SJSA1 (cell line): Measurements from ENCODE around the gene TEX261. TPM values are rescaled to one million over a fixed set of nuclear protein-coding genes. Genes with fewer than 3 reads are reported as not detected.
"Not testable (repeated sequence)": the region's sequence is repeated elsewhere in the genome, so short reads cannot be mapped to it uniquely, and the experiment has no call there.

Experiments used
- DNase-seq, 2 experiments: peaks; one replicate each; pipeline ENCODE4 v3.0.0-alpha.2; 2015 to 2020; ENCODE audit warnings: low spot score in 2 of 2, low read depth in 1 of 2
- H3K27ac ChIP-seq: fragments of 250-450 bp; sonication (Bioruptor Pico); 2 replicates; pipeline ENCODE4 v1.5.1; 2020; ENCODE audit warnings: mild to moderate bottlenecking, moderate library complexity
- H3K27me3 ChIP-seq: fragments of 250-450 bp; sonication (Bioruptor Pico); replicated peaks from 2 replicates; pipeline ENCODE4 v1.5.1; 2020; ENCODE audit warnings: mild to moderate bottlenecking, moderate library complexity
- H3K36me3 ChIP-seq: fragments of 250-450 bp; sonication (Bioruptor Pico); 2 replicates; pipeline ENCODE4 v1.5.1; 2020; ENCODE audit warnings: mild to moderate bottlenecking
- H3K4me1 ChIP-seq: fragments of 250-450 bp; sonication (Bioruptor Pico); replicated peaks from 2 replicates; pipeline ENCODE4 v1.6.1; 2021; ENCODE audit warnings: mild to moderate bottlenecking
- H3K4me3 ChIP-seq: fragments of 250-450 bp; sonication (Bioruptor Pico); 2 replicates; pipeline ENCODE4 v1.5.1; 2020; ENCODE audit warnings: mild to moderate bottlenecking
- H3K9me3 ChIP-seq: fragments of 250-450 bp; sonication (Bioruptor Pico); replicated peaks from 2 replicates; pipeline ENCODE4 v1.5.1; 2020; ENCODE audit warnings: mild to moderate bottlenecking
- total RNA-seq: library from RNA; depleted of rRNA; stranded (reverse); fragments of >200 nt; shearing (Covaris generic); gene quantifications from 2 replicates; pipeline ENCODE4 v1.2.3, GENCODE V29; 2014; rRNA removed

Gene TEX261
- 19.1 and 50.5 TPM in 2 replicates for total RNA-seq

DNA sequence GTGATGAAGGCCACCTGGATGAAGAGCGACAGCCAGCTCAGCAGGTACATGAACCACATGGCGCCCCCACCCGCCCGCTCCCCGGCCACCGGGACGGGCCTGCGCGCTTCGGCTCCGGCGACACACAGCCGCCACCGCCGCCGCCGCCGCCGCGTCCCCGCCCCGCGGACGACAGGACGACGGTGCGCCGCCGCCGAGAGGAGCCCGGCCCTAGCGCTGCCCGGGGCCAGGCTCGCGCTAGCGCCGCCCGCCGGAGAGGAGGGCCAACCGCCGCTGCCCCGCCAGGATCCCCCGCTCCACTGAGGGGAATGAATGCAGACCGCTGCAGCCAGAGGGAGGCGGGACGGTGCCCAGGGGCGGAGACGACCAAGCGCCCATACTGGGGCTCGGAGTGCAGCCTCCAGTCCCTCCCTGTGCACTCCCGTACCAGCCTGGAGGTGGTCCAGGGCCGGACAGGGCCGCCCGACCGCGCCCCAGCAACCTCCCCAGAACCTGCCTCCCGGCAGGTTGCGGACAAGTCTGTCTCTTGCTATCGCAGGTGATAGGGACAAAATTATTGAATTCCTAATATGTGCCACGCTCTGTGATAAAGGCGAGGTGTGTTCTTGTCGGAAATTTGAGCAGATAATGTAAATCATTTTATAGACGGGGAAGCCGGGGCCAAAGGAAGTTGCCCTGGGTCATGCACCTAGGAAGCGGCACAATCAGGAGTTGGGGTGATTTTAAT is at the start of gene TEX261:
TSS of gene TEX261 (minus strand) at position 175 of the 727 bp plus-strand sequence. CDS start at position 59, 116 bp downstream.
- Histone ChIP-seq H3K27me3 (no peaks in the 10 kb centered on the region), H3K27ac (peak within 1 kb of the TSS; percentile 25; the same call in 1 of the 2 replicates), H3K4me1 (peaks cover 20% of the 10 kb centered on the region), H3K9me3 (no peaks in the 10 kb centered on the region), H3K4me3 (peak within 1 kb of the TSS; percentile 88), H3K36me3 (peaks cover 6% of the 10 kb centered on the region)
- peak; percentile 89 to 91 for DNase-seq

DNA sequence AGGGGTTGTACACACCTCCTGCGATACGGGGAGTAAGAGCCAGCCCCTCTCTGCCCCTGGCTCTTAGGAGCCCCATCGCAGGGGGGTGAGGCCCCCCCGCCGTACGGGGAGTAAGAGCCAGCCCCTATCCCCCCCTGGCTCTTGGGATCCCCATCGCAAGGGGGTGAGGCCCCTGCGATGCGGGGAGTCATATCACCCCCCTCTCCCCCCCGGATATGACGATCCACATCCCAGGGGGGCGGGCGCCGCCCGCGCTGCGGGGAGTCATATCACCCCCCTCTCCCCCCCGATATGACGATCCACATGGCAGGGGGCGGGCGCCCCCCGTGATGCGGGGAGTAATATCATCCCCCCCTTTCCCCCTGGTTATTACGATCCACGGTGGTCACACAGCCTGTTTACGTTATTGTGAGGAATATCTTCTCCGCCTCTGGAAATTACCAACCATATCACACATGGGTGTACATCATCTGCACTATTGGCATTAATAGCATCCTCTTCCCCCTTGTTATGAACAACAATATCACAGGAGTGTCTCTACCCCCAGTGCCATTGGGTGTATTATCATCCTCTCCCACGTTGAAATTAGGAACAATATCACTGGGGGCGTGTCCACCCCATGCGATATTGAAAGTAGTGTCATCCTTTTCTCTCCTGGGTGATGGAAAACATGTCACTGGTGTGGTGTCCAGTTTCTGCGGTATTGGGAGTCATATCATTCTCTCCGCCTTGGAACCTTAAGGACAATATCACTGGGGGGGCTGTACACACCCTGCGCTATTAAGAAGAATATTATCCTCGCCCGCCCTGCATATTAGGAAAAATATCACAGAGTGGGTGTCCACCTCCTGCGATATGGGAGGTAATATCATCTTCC is 49.1 kb upstream of the TEX261 start:
- Histone ChIP-seq H3K4me3 (no peak overlapping the region), H3K27me3 (no peaks in the 10 kb centered on the region), H3K9me3 (no peaks in the 10 kb centered on the region), H3K4me1 (no peaks in the 10 kb centered on the region), H3K27ac (no peak overlapping the region), H3K36me3 (no peaks in the 10 kb centered on the region)
- no peak for DNase-seq

DNA sequence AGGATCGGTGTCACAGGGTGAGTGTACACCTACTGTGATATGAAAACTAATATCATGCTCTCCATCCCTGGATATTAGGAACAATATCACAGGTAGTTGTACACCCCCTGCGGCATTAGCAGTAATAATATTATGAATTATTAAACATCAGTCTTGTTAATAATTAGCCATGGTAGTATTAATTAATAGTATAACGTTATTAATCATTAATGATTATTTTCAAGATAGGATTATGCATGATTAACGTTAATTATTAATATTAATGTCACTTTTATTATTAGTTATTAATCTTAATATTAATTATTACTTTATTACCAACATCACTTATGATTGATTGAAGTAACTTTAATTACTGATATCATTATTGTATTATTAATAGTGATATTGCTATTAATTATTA is 47.6 kb upstream of the TEX261 start:
- H3K27ac ChIP-seq, result no peak overlapping the region
- no peak overlapping the region for H3K4me3 ChIP-seq
- no peaks in the 10 kb centered on the region for H3K9me3 ChIP-seq

DNA sequence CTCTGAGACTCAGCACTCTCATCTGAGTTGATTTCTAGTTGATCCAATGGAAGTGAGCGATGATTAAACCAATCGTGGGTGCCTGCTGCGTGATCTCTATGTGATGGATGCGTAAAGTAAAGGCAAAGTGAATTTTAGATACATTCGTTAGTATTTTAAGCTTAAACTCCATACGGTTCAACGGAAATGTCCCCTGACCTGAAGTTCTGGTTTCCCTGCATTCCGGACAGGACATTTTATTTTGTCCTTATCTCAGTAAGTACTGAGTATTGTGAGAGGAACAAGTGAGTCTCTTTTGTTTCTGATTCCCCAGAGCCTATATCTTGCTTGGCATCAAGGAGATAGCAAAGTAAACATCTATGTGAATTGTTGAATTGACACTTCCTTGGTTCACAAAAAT is 41.6 kb upstream of the TEX261 start:
- H3K36me3 ChIP-seq, DNase-seq, H3K4me3 ChIP-seq: not testable (repeated sequence)

More for the DNA sequence above, 47.6 kb upstream of the TEX261 start:
- no peak for DNase-seq
- H3K27me3 ChIP-seq, result no peaks in the 10 kb centered on the region
- H3K36me3 ChIP-seq, result no peaks in the 10 kb centered on the region
- no peaks in the 10 kb centered on the region for H3K4me1 ChIP-seq

DNA sequence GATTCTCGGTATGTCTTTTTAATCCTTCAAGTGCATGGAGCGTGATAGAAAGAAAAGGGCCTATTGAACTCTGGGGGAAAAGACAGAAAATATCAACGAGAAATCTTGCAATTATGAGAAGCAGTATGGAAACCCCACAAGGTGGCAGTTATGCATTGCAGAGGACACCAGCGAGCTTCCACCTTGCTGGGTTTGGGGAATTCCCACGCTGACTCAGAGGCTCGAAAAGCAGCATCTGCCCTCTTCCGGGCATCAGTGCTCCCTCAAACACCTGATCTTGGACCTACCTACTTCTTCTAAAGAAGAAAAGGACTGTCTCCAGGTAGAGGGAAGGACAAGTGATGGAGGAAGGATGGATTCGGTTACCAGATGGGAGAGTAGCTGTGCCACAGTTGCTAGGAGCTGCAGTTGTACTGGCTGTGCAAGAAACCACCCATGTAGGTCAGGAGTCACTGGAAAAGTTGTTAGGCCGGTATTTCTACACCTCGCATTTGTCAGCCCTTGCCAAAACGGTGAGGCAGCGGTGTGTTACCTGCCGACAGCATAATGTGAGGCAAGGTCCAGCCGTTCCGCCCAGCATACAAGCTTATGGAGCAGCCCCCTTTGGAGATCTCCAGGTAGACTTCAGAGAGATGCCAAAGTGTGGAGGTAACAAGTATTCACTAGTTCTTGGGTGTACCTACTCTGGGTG is 29.0 kb upstream of the TEX261 start:
- H3K27ac ChIP-seq, H3K4me3 ChIP-seq, DNase-seq, H3K9me3 ChIP-seq, H3K27me3 ChIP-seq, H3K4me1 ChIP-seq, H3K36me3 ChIP-seq: not testable (repeated sequence)

More for the DNA sequence above, 41.6 kb upstream of the TEX261 start:
- not testable (repeated sequence) for H3K27ac ChIP-seq, H3K4me1 ChIP-seq, H3K9me3 ChIP-seq, H3K27me3 ChIP-seq

DNA sequence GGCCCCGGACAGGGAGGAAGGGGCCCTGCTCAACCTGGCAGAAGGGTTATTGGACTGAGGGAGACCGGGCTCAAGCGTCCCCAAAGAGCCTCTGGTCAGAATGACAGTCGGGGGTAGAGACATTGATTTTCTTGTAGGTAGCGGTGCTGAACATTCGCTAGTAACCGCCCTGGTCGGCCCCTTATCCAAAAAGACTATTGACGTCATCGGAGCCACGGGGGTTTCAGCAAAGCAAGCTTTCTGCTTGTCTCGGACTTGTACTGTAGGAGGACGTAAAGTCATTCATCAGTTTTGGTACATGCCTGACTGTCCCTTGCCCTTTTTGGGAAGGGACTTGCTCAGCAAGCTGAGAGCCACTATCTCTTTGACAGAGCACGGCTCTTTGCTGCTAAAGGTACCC is 26.7 kb upstream of the TEX261 start:
- H3K27me3 ChIP-seq, H3K27ac ChIP-seq, DNase-seq, H3K36me3 ChIP-seq, H3K4me1 ChIP-seq, H3K4me3 ChIP-seq, H3K9me3 ChIP-seq: not testable (repeated sequence)

DNA sequence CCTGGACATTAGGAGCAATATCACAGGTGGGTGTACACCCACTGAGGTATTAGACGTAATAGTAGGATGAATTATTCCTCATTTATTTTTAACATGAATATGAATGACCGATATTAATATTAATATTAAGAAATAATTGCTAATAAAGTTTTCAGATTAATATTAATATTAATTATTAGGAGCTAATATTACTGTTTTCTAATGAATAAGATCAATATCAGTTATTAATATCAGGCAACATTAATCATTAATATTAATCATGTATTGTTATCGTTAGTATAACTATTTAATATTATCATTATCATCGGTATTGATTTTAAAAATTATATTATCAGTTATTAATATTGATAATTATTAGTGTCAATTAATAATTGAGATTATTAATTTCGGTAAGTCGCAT is 25.3 kb upstream of the TEX261 start:
- DNase-seq, H3K27ac ChIP-seq, H3K4me1 ChIP-seq, H3K36me3 ChIP-seq, H3K4me3 ChIP-seq, H3K9me3 ChIP-seq, H3K27me3 ChIP-seq: not testable (repeated sequence)

DNA sequence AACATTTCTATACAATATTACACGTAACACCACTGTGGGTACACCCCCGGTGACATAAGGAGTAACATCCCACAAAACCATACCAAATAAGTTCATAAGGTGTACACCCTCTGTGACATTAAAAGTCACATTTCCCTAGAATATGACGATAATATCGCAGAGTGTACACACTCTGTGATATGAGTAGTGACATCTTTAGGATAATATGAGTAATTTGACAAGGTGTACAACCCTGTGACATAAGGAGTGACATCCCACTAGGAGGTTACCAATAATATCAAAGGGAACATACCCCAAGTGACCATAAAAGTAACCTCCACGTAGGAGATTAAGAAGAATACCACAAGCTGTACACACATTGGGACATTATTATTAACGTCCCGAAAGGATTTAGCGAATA is 24.0 kb upstream of the TEX261 start:
- no peaks in the 10 kb centered on the region for H3K4me1 ChIP-seq
- no peak overlapping the region for H3K27ac ChIP-seq
- H3K36me3 ChIP-seq, result no peaks in the 10 kb centered on the region
- no peak for DNase-seq
- H3K9me3 ChIP-seq, result no peaks in the 10 kb centered on the region
- no peak overlapping the region for H3K4me3 ChIP-seq
- no peaks in the 10 kb centered on the region for H3K27me3 ChIP-seq

DNA sequence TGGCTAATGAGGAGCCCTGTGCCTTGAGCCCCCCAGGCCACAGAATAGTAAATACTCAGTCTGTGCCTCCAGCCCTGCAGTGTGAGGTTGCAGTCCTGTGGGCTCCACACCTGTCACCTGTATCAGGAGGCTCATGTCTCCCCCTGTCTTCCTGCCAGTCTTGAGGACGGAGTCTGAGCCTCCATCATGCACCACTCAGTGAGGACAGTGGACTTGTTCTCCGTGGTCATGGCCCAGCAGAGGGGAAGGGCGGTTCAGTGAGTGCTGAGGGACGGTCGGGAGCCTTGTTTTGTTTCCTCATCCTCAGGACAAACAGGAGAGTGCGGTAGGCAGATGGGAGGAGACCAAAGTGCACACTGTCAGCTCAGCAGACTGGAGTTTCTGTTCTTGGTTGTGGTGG is 17.1 kb upstream of the TEX261 start:
- not testable (repeated sequence) for DNase-seq, H3K4me1 ChIP-seq, H3K36me3 ChIP-seq, H3K4me3 ChIP-seq, H3K27me3 ChIP-seq, H3K9me3 ChIP-seq, H3K27ac ChIP-seq

DNA sequence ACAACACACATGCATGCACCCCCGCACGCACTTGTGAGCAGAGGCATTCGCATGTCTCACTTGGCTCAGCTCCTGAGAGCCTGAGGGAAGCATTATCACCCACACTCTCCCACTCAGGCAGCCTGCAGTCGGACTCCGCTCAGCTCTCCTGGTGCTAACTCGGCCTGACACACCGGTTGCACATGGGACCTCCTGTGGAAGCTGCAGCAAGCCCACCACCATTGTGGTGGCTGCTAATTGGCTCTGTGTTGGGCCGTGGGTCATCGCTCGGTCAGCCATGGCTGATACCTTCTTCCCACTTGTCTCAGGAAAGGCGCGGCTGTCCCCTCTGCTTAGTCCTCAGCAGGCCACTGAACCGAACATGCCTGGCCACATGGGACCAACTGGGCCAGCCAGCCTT is 13.7 kb upstream of the TEX261 start:
- Histone ChIP-seq H3K9me3 (no peaks in the 10 kb centered on the region), H3K4me3 (no peak overlapping the region), H3K27ac (no peak overlapping the region), H3K4me1 (no peaks in the 10 kb centered on the region), H3K27me3 (no peaks in the 10 kb centered on the region), H3K36me3 (no peaks in the 10 kb centered on the region)
- DNase-seq, result no peak

DNA sequence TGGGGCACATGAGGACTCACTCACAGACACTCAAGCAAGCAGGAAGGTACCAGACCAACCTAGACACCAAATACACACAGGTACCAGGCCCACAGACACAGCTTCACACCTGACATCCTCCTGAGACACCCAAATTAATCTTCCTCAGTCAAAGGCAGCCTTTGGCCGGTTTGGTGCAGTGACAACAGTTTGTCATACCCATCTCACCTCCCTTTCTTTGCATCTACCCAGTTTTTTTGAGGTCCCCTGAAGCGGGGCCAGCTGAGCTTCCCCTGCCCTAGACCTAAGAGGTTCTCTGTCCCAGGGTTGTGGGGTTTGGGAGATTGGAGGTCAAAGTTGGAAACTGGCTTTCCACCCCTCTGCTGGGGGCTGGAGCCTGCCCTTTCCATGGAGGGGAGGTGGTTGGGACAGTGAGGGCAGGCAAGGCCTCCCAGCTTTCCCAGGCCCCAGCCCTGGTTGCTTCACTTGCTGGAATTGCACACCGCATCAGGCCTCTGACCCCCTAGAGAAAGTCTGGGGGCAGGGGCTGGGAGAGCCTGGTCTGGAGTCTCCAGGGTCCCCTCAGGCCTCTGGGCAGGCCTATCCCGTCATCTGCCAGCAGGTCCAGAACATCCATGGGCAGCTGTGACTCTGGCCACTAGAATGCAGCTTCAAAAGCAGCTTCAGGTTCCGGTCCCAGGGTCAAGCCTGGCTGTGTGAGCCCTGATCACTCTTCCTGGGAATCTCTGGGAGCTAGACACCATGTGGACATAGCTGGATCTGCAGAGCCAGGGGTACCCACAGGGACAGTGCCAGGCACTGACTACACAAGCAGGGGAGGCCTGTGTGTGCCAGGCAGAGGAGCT is 12.5 kb upstream of the TEX261 start:
- DNase-seq, result no peak
- H3K27me3 ChIP-seq, result no peaks in the 10 kb centered on the region

DNA sequence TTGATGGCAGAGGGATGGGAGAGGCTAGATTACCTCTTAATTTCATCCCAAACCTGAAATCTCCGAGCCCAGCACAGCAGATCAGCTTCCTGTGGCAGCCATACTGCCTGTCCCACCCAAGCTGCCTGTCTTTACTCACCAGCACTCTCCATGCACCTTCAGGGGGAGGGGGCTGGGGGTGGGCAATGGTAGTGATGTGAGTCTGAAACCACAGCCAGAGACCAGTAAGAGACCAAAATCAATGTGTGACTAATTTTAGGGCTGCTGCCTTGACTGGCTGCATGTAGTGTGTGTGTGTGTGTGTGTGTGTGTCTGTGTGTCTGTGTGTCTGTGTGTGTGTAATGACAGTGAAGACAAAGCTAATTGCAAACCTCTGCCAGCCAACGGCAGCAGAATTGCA is 11.7 kb upstream of the TEX261 start:
- no peaks in the 10 kb centered on the region for H3K36me3 ChIP-seq
- no peaks in the 10 kb centered on the region for H3K9me3 ChIP-seq
- no peak overlapping the region for H3K27ac ChIP-seq
- DNase-seq, result no peak
- no peak overlapping the region for H3K4me3 ChIP-seq
- H3K27me3 ChIP-seq, result no peaks in the 10 kb centered on the region
- peaks cover under 1% of the 10 kb centered on the region for H3K4me1 ChIP-seq

More for the DNA sequence above, 12.5 kb upstream of the TEX261 start:
- no peaks in the 10 kb centered on the region for H3K36me3 ChIP-seq
- no peaks in the 10 kb centered on the region for H3K9me3 ChIP-seq
- no peaks in the 10 kb centered on the region for H3K4me1 ChIP-seq
- no peak overlapping the region for H3K27ac ChIP-seq
- H3K4me3 ChIP-seq, result no peak overlapping the region
